Activated CD4-positive, alpha-beta T cell treated with anti-CD3 and anti-CD28 coated beads, Interleukin-2, amount 50 U/mL, for 24 hours (primary cell): ENCODE measurements around the gene IFITM10.
"Not testable (repeated sequence)": the region's sequence is repeated elsewhere in the genome, so short reads cannot be mapped to it uniquely, and the experiment has no call there.

Experiments
- DNase-seq, 2 donors: peaks; one replicate each; pipeline ENCODE4 v3.0.0-alpha.2; 2020; ENCODE audit warnings: low read depth in 1 of 2, low spot score in 1 of 2

The IFITM10 gene

GRCh38 chr11:1778141-1778911 lies 27.9 kb upstream of the IFITM10 start:
- DNase-seq, result no peak

GRCh38 chr11:1777737-1778136 lies 27.3 kb upstream of the IFITM10 start:
- no peak for DNase-seq

GRCh38 chr11:1776944-1777715 lies 26.7 kb upstream of the IFITM10 start:
- no peak for DNase-seq

GRCh38 chr11:1776331-1776851 lies 26.0 kb upstream of the IFITM10 start:
- DNase-seq, result no peak

- no peak for DNase-seq
These were observed 24.5 kb upstream of the IFITM10 start for GRCh38 chr11:1774886-1775285.

GRCh38 chr11:1773994-1774550 lies 23.7 kb upstream of the IFITM10 start:
- no peak for DNase-seq

GRCh38 chr11:1773131-1773993 lies 23.0 kb upstream of the IFITM10 start:
- DNase-seq, result no peak

- peak; percentile 34 to 35 for DNase-seq
These were observed 22.1 kb upstream of the IFITM10 start for GRCh38 chr11:1772270-1773130.

- no peak for DNase-seq
These were observed 21.3 kb upstream of the IFITM10 start for GRCh38 chr11:1771700-1772099.

GRCh38 chr11:1771273-1771672 lies 20.9 kb upstream of the IFITM10 start:
- no peak for DNase-seq

GRCh38 chr11:1770528-1770927 lies 20.1 kb upstream of the IFITM10 start:
- DNase-seq, result no peak

- DNase-seq, result no peak
These were observed 19.7 kb upstream of the IFITM10 start for GRCh38 chr11:1770061-1770460.

GRCh38 chr11:1769304-1769936 lies 19.0 kb upstream of the IFITM10 start:
- DNase-seq, result not testable (repeated sequence)

GRCh38 chr11:1768141-1768469 lies 17.7 kb upstream of the IFITM10 start:
- DNase-seq, result no peak

- DNase-seq, result no peak
These were observed 17.2 kb upstream of the IFITM10 start for GRCh38 chr11:1767399-1768140.

- DNase-seq, result no peak
These were observed 16.5 kb upstream of the IFITM10 start for GRCh38 chr11:1766719-1767398.

GRCh38 chr11:1765871-1766718 lies 15.7 kb upstream of the IFITM10 start:
- no peak for DNase-seq
